ENCODE data around the gene MORN4.
"Not testable (repeated sequence)": the region's sequence is repeated elsewhere in the genome, so short reads cannot be mapped to it uniquely, and the experiment has no call there.

Gene MORN4

GRCh38 chr10:97597778-97598177 lies 35.5 kb downstream of the MORN4 start:
- DNase-seq (ENCODE audit: low read depth in 2 of 2): no peak

GRCh38 chr10:97596101-97597082 lies 36.9 kb downstream of the MORN4 start:
- DNase-seq (ENCODE audit: low read depth in 2 of 2): no peak

GRCh38 chr10:97593421-97593820 lies 39.9 kb downstream of the MORN4 start:
- DNase-seq (ENCODE audit: low read depth in 2 of 2): no peak

GRCh38 chr10:97590748-97591495 lies 42.4 kb downstream of the MORN4 start:
- DNase-seq (ENCODE audit: low read depth in 2 of 2): no peak

- no peak for DNase-seq (ENCODE audit: low read depth in 2 of 2)
Observed at GRCh38 chr10:97590082-97590747, 43.1 kb downstream of the MORN4 start.

- no peak for DNase-seq (ENCODE audit: low read depth in 2 of 2)
Observed at GRCh38 chr10:97589479-97589878, 43.8 kb downstream of the MORN4 start, which contains the start of gene C10orf62. Gene C10orf62 (plus strand): TSS chr10:97589721. CDS start chr10:97589898, 177 bp downstream.

- no peak for DNase-seq (ENCODE audit: low read depth in 2 of 2)
Observed at GRCh38 chr10:97587183-97587582, 46.1 kb downstream of the MORN4 start.

GRCh38 chr10:97585439-97585811 lies 47.9 kb downstream of the MORN4 start:
- DNase-seq (ENCODE audit: low read depth in 2 of 2): no peak

- DNase-seq (ENCODE audit: low read depth in 2 of 2): no peak
Observed at GRCh38 chr10:97584798-97585438, 48.4 kb downstream of the MORN4 start.

- no peak for DNase-seq (ENCODE audit: low read depth in 2 of 2)
Observed at GRCh38 chr10:97584060-97584797, 49.1 kb downstream of the MORN4 start, which contains the start of gene HOGA1. Gene HOGA1 (plus strand): TSS chr10:97584389. CDS start chr10:97584704, 315 bp downstream.

GRCh38 chr10:97583476-97583875 lies 49.8 kb downstream of the MORN4 start:
- DNase-seq (ENCODE audit: low read depth in 2 of 2): no peak

GRCh38 chr10:97582169-97582568 lies 51.1 kb downstream of the MORN4 start:
- DNase-seq (ENCODE audit: low read depth in 2 of 2): no peak

- no peak for DNase-seq (ENCODE audit: low read depth in 2 of 2)
Observed at GRCh38 chr10:97580421-97581367, 52.6 kb downstream of the MORN4 start.

GRCh38 chr10:97578171-97578844 lies 55.0 kb downstream of the MORN4 start:
- no peak for DNase-seq (ENCODE audit: low read depth in 2 of 2)

GRCh38 chr10:97577701-97578100 lies 55.6 kb downstream of the MORN4 start:
- DNase-seq (ENCODE audit: low read depth in 2 of 2): no peak

- not testable (repeated sequence) for DNase-seq (ENCODE audit: low read depth in 2 of 2)
Observed at GRCh38 chr10:97576487-97576886, 56.8 kb downstream of the MORN4 start.

- DNase-seq (ENCODE audit: low read depth in 2 of 2): no peak
Observed at GRCh38 chr10:97575127-97575668, 58.1 kb downstream of the MORN4 start.

- no peak for DNase-seq (ENCODE audit: low read depth in 2 of 2)
Observed at GRCh38 chr10:97574374-97575126, 58.8 kb downstream of the MORN4 start.
